ENCODE results near the gene PILRA.
"Not testable (repeated sequence)": the region's sequence is repeated elsewhere in the genome, so short reads cannot be mapped to it uniquely, and the experiment has no call there.

GRCh38 chr7:100381531-100382233 is 8.4 kb downstream of the PILRA start:
- not testable (repeated sequence) for TF ChIP-seq HNF4A (conservative IDR thresholded peaks at IDR 0.05); MAX (IDR thresholded peaks at IDR 0.05); EGR1 (IDR thresholded peaks at IDR 0.05; ENCODE audit: low read depth in 2 of 2); SP1 (IDR thresholded peaks at IDR 0.05); CTCF (IDR thresholded peaks at IDR 0.05; ENCODE audit: low read depth, low read length, missing input control); REST (IDR thresholded peaks at IDR 0.05); ATF3 (IDR thresholded peaks at IDR 0.05); YY1 (IDR thresholded peaks at IDR 0.05); FOXA1 (IDR thresholded peaks at IDR 0.05); JUND (IDR thresholded peaks at IDR 0.05); RAD21 (IDR thresholded peaks at IDR 0.05)
